SJCRH30 (cell line): Measurements from ENCODE around the gene URGCP. TPM values are rescaled to one million over a fixed set of nuclear protein-coding genes. Genes with fewer than 3 reads are reported as not detected.
"Not testable (repeated sequence)": the region's sequence is repeated elsewhere in the genome, so short reads cannot be mapped to it uniquely, and the experiment has no call there.

Source experiments
- DNase-seq, 2 experiments: peaks; one replicate each; pipeline ENCODE4 v3.0.0-alpha.2; 2015 to 2020
- H3K27ac ChIP-seq: fragments of 250-450 bp; sonication (Bioruptor Pico); 2 replicates; pipeline ENCODE4 v1.5.1; 2020; ENCODE audit warnings: mild to moderate bottlenecking, moderate library complexity
- H3K27me3 ChIP-seq: fragments of 250-450 bp; sonication (Bioruptor Pico); 2 replicates; pipeline ENCODE4 v1.5.1; 2020; ENCODE audit warnings: mild to moderate bottlenecking, moderate library complexity
- H3K36me3 ChIP-seq: fragments of 250-450 bp; sonication (Bioruptor Pico); 2 replicates; pipeline ENCODE4 v1.5.1; 2020; ENCODE audit warnings: mild to moderate bottlenecking, moderate library complexity
- H3K4me1 ChIP-seq: fragments of 250-450 bp; sonication (Bioruptor Pico); 2 replicates; pipeline ENCODE4 v1.5.1; 2020; ENCODE audit warnings: mild to moderate bottlenecking, moderate library complexity
- H3K4me3 ChIP-seq: fragments of 250-450 bp; sonication (Bioruptor Pico); 2 replicates; pipeline ENCODE4 v1.5.1; 2020; ENCODE audit warnings: mild to moderate bottlenecking, moderate library complexity
- H3K9me3 ChIP-seq: fragments of 250-450 bp; sonication (Bioruptor Pico); replicated peaks from 2 replicates; pipeline ENCODE4 v1.5.1; 2020; ENCODE audit warnings: mild to moderate bottlenecking, moderate library complexity
- total RNA-seq: library from RNA; depleted of rRNA; stranded (reverse); fragments of >200 nt; shearing (Covaris generic); gene quantifications from 2 replicates; pipeline ENCODE4 v1.2.3, GENCODE V29; 2014; rRNA removed

URGCP gene
- total RNA-seq, 1 experiment from 2014 or later, result 17.4 TPM

DNA sequence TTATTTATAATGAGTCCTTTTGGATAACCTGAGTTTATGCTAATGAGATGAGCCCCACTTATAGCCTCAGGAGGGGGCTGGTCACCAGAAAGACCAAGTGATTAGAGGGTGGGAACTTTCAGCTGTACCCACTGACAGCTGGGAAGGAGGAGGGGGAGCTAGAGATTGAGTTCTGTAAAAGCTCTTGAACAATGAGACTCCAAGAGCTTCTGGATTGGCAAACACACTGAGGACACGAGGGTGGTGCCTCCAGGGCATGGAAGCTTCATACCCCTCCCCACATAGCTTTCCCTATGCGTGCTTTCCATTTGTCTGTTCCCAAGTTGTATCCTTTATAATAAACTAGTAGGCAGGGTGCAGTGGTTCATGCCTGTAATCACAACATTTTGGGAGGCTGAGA, 57.3 kb downstream of the URGCP start:
- Histone ChIP-seq H3K27ac (no peak overlapping the region), H3K27me3 (no peaks in the 10 kb centered on the region; the same call in 1 of the 2 replicates), H3K9me3 (no peaks in the 10 kb centered on the region), H3K4me3 (no peak overlapping the region), H3K36me3 (no peaks in the 10 kb centered on the region), H3K4me1 (no peaks in the 10 kb centered on the region; the same call in 1 of the 2 replicates)
- peak in 1 of 2 experiments; percentile 20 for DNase-seq

DNA sequence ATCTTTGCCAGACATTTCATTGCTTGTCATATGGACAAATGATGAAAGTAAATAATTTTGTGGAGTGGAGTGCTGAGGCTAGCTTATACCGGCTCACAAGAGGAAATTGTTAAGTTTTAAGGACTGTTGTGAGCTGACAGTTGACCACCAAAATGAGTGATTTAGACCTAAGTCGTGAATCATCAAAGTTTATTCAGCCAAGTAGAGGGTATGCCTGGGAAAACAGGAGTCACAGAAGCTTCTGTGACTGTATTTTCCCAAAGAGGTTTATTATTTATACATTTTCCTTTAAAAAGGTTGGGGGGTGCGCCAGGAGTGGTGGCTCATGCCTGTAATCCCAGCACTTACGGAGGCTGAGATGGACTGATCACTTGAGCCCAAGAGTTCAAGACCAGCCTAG, 58.9 kb downstream of the URGCP start:
- H3K36me3 ChIP-seq, result no peaks in the 10 kb centered on the region
- no peaks in the 10 kb centered on the region; the same call in 1 of the 2 replicates for H3K4me1 ChIP-seq
- H3K27ac ChIP-seq, result no peak overlapping the region
- no peaks in the 10 kb centered on the region; the same call in 1 of the 2 replicates for H3K27me3 ChIP-seq
- no peak overlapping the region for H3K4me3 ChIP-seq
- no peak for DNase-seq
- no peaks in the 10 kb centered on the region for H3K9me3 ChIP-seq

DNA sequence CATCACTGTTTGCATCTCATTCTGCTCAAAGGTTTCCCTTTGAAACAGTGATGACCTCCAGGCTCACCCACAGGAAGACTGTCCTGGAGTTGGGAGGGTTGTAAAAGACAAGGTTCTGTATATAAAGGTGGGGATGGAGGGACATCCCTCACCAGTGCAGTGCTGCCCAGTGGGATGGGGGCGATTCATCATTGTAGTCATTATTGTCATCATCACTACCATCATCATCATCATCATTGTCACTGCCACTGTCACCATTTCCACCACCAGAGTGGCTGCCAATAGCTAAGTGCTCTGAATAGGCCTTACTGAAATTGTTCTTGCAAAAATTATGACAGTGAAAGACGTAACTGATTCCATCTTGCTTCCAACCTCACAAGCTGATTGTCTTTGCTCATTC, 61.7 kb downstream of the URGCP start:
- no peak for DNase-seq
- H3K27ac ChIP-seq, result no peak overlapping the region
- no peaks in the 10 kb centered on the region for H3K9me3 ChIP-seq
- no peak overlapping the region for H3K4me3 ChIP-seq
- no peaks in the 10 kb centered on the region for H3K4me1 ChIP-seq
- H3K27me3 ChIP-seq, result no peaks in the 10 kb centered on the region; the same call in 1 of the 2 replicates
- no peaks in the 10 kb centered on the region for H3K36me3 ChIP-seq

DNA sequence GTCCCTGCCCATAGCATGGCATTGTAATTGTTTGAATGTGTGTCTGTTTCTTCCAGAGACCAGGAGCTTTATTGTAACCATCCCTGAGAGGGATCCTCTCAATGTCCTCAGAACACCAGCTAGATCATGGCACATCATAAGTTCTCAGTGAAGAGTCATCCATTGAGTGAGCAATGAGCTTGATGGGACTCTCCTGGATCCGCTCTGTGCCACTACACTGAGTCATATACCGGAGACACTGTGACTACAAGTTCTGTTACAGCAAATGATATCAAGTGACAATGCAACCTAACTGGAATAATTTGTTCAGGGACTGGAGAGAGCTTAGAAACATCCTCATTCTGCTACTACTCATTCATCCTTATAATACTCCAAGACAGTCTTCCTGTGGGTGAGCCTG, 62.1 kb downstream of the URGCP start:
- H3K36me3 ChIP-seq, result no peaks in the 10 kb centered on the region
- no peak for DNase-seq
- no peak overlapping the region for H3K27ac ChIP-seq
- H3K9me3 ChIP-seq, result no peaks in the 10 kb centered on the region
- H3K4me3 ChIP-seq, result no peak overlapping the region
- H3K27me3 ChIP-seq, result no peaks in the 10 kb centered on the region; the same call in 1 of the 2 replicates
- no peaks in the 10 kb centered on the region for H3K4me1 ChIP-seq

DNA sequence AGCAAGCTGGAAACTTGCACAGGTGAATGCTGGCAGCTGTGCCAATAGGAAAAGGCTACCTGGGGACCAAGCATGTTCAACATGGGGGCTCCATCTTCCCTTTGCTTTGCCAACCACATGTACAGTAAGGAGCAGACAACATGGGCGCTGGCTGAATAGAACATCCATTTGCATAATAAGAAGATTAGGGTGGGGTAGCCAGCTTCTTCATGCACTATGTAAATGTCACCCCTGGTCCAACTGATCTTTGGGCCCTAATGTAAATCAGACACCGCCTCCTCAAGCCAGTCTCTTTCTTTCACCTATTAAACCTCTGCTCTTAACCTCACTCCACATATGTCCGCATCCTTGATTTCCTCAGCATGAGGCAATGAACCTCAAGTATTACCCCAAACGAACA, 63.1 kb downstream of the URGCP start:
- Histone ChIP-seq H3K9me3 (no peaks in the 10 kb centered on the region), H3K4me3 (no peak overlapping the region), H3K4me1 (no peaks in the 10 kb centered on the region), H3K27me3 (no peaks in the 10 kb centered on the region; the same call in 1 of the 2 replicates), H3K27ac (no peak overlapping the region), H3K36me3 (no peaks in the 10 kb centered on the region)
- no peak for DNase-seq

DNA sequence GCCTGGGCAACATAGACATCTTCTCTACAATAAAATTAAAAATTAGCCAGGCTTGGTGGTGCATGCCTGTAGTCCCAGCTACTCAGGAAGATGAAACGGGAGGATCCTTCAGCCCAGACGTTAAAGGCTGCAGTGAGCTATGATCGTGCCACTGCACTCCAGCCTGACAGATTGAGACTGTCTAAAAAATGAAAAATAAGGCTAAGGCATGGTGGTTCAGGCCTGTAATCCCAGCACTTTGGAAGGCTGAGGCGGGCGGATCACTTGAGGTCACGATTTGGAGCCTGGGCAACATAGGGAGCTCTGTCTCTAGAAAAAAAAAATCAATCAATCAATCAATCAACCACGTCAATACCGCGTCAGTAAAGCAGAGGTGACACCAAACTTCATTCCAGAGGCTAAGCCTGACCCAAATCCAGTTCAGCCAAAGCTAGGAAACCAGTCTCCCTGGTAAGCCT, 68.2 kb downstream of the URGCP start:
- H3K36me3 ChIP-seq, result no peaks in the 10 kb centered on the region
- no peak overlapping the region for H3K27ac ChIP-seq
- H3K9me3 ChIP-seq, result no peaks in the 10 kb centered on the region
- peak overlapping the region; percentile 30; the same call in 1 of the 2 replicates for H3K4me3 ChIP-seq
- no peaks in the 10 kb centered on the region for H3K4me1 ChIP-seq
- H3K27me3 ChIP-seq, result no peaks in the 10 kb centered on the region
- DNase-seq, result no peak

DNA sequence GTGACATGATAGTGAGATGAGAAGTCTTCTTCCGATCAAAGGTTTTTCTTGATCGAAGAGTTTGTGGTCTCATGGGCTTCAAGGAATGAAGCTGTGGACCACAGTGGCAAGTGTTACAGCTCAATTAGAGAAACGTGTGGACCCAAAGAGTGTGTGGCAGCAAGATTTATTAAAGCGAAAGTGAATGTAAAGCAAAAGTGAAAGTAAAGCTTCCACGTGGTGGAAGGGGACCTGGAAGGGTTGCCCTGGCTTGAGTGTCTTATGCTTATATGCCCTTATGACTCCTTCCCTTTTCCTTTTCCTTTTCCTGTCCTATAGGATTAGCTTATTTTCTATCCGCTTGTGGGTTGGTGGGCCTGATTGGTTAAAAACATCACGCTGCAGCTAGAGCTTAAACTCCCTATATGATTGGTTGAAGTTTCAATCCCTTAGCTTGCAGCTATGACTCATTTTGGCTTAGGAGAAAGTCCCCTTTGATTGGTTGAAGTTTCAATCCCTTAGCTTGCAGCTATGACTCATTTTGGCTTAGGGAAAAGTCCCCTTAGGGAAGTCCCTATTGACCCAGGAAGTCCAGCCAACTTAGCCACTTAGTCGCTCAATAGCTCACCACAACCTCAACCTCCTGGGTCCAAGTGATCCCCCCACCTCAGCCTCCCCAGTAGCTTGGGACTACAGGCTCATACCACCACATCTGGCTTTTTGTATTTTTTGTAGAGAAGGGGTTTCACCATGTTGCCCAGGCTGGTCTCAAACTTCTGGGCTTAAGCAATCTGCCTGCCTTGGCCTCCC, 71.7 kb downstream of the URGCP start:
- H3K4me3 ChIP-seq, result peak overlapping the region; percentile 41
- no peaks in the 10 kb centered on the region for H3K4me1 ChIP-seq
- H3K36me3 ChIP-seq, result no peaks in the 10 kb centered on the region
- no peak overlapping the region for H3K27ac ChIP-seq
- no peaks in the 10 kb centered on the region; the same call in 1 of the 2 replicates for H3K9me3 ChIP-seq
- no peaks in the 10 kb centered on the region for H3K27me3 ChIP-seq
- DNase-seq, result peak; percentile 45 to 62

DNA sequence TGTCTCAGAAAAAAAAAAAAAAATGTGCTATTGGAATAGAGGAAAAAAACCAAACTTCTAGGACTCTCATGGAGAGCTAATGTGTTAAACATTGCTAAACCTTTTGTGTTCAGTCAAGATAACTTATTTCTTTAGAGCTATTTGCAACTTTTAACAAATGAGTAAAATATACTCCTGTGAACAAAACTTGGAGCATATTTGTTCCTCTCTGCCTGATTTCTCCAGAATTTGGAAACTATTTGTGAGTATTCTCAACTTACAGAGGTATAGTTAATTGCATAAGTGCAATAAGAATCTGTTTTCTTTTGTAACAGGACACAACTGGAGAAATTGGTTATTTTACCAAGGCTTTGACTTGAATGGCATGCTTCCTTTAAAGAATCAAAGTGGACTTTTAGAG, 75.5 kb downstream of the URGCP start:
- not testable (repeated sequence) for DNase-seq, H3K9me3 ChIP-seq, H3K36me3 ChIP-seq, H3K27me3 ChIP-seq, H3K27ac ChIP-seq, H3K4me1 ChIP-seq, H3K4me3 ChIP-seq

Other genes starting within 250 kb of the URGCP start
- 132 and 134 TPM in 2 replicates for gene COA1, start 177.1 kb downstream of the URGCP start, total RNA-seq
- 42.0 and 42.8 TPM in 2 replicates for gene BLVRA, start 147.9 kb downstream of the URGCP start, total RNA-seq
- 88.7 and 105 TPM in 2 replicates for gene MRPS24, start 37.1 kb downstream of the URGCP start, total RNA-seq
- gene UBE2D4, start 19.8 kb upstream of the URGCP start, total RNA-seq, result 15.3 and 15.6 TPM in 2 replicates
- gene SPDYE1, start 91.3 kb upstream of the URGCP start, total RNA-seq, result not detected in 2 replicates
- 51.9 and 54.4 TPM in 2 replicates for gene DBNL, start 138.1 kb upstream of the URGCP start, total RNA-seq
- not detected in 2 replicates for gene PGAM2, start 159.0 kb upstream of the URGCP start, total RNA-seq
- gene POLM, start 175.9 kb upstream of the URGCP start, total RNA-seq, result 7.6 and 7.9 TPM in 2 replicates
- 13.4 and 17.8 TPM in 2 replicates for gene AEBP1, start 197.7 kb upstream of the URGCP start, total RNA-seq
- gene POLD2, start 217.0 kb upstream of the URGCP start, total RNA-seq, result 149 and 162 TPM in 2 replicates
- not detected in 2 replicates for gene MYL7, start 234.7 kb upstream of the URGCP start, total RNA-seq